HG02763 (cell line): ENCODE data around the gene SH3PXD2B.
"Not testable (repeated sequence)": the region's sequence is repeated elsewhere in the genome, so short reads cannot be mapped to it uniquely, and the experiment has no call there.

Source experiments
- ATAC-seq: cut with Tn5 transposase; IDR thresholded peaks from one replicate; pipeline ENCODE4 v1.9.1; 2021; ENCODE audit warnings: mild to moderate bottlenecking, moderate library complexity; ENCODE audit not compliant: unreplicated experiment

The SH3PXD2B gene

GRCh38 chr5:172420235-172420939 lies 33.9 kb downstream of the SH3PXD2B start:
- ATAC-seq, result no peak

DNA sequence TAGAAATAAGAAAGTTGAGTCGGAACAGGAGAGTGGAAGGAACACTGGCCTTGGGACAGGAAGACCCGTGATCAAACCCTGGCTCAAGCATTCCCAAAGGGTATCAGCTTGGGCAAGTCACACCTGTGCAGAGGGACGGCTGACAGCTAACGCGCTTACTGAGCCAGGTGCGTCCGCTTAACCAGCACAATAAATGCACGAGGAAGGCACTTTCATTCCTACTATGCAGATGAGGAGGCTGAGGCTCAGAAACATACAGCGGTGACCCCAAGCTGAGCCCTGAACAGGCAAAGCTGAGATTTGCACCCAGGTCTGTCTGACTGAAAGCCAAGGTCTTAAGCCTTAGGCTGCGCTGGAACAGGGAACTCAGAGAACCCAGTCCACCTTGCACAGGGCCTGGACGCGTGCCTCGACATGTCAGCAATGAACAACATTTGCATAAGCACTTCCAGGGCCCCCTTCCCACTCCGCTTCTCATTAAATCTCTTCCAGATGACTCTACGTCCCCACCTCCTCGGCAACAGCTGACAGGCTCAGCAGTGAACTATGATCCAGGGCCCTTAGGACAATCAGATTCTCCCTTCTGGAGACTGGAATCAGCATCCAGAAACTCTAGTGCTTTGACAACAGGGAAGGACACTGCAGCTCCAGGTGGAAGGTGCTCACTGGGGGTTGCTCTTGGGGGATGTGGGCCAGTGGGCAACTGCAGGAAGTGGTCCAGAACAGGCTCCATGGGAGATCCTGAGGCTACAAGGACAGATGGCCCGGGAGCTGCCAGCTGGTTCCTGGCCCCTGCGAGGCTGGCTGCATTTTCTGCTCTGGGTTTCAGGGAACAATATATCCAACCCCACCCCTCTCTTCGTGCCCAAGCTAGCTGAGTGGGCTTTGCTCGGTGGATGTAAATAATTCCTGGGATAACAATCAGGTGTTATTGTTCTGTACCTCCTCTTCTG lies 35.2 kb downstream of the SH3PXD2B start:
- ATAC-seq, result no peak

GRCh38 chr5:172417983-172418630 lies 36.2 kb downstream of the SH3PXD2B start:
- ATAC-seq, result no peak

DNA sequence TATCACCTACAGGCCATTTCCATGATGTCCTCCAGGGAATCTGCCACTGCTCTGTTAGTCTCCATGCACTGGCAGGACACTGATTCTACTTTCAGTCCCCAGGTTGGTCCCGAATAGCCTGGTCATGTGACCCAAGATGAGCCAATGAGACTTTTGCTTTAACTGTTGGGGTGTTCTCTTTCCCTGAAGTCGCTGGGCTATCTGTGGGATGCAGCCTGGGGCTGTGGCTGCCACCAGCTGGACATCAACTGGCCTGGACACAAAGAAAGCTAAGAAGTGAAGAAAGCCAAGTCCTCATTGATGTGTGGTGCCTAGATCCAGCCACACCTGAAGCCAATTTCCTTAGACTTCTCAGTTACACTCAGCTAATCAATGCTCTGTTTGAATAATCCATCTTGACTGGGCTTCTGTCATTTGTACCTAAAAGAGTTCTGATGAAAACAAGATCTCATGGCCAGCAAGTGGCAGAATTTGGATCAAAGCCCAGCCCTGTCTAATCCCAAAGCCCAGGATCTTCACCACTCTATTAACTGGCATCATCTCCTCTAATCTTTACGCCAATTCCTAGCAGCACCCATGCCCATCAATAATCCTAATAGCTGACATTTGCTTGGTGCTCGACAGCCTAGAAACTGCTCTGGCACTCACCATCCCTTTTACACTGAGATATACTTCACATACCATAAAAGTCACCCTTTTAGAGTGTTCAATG lies 37.0 kb downstream of the SH3PXD2B start:
- no peak for ATAC-seq

GRCh38 chr5:172415362-172416275 lies 38.7 kb downstream of the SH3PXD2B start:
- ATAC-seq, result no peak

DNA sequence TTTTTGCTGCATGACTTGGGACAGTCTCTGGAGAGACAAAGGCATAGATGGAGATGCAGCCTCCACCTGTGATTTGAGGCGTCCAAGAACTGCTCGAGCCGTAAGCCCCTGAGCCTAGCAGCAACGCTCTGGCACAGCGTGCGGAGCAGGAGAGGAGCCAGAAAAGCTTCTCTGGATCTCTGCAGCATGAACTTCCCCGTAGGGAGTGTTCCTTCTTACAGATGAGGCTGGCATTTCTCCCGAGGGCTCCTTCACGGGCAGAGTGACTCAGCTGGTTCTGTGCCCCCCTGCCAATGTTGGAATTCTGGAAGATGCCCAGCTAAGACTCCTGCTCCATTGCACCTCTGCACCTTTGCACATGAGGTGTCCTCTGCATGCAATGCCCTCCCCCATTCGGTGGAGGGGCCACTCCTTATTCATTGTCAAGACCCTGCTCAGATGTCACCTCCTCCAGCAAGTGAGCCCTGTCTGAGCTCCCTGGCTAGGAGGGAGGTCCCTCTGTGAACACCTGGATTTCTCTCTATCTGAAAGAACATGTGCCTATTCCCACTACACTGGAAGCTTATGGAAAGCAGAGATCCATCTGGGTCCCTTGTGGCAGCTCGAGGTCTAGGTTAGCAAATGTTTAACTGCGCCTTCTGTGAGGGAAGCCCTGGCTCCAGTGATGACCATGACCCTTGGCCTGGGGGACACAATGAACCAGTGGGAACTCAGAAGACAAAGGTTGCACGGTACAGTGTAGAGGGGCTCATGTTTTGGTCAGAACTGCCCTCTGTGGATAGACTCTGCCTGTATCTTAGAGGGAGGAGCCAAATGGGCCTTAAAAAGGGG lies 39.6 kb downstream of the SH3PXD2B start:
- ATAC-seq, result no peak

DNA sequence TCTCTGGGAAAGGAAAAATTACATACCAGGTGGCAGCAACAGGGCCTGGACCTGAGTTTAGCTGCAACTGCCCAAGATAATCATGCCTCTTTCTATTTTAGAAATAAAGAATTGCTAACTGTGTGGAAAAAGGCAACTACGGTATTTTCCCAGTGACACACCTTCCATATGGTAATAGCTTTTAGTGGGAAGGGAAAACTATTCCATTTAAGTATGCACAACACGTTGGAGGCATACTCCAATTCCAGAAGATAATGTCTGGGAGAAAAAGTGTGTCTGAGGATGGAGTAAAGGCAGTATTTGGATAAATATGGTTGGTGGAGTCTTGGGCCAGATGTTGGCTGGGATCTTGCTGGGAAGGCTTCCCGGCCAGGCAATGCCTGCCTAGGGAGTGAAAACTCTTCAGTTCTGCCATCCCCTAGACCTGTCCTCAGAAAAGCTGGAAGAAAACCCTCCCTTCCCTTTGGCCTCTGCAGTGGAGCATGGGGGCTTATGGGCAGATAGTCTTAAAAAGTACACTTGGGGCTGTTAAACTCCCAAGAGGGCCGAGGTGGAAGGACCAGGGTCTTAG lies 40.6 kb downstream of the SH3PXD2B start:
- ATAC-seq, result no peak

- no peak for ATAC-seq
Measured at GRCh38 chr5:172412724-172413286, 41.5 kb downstream of the SH3PXD2B start.

DNA sequence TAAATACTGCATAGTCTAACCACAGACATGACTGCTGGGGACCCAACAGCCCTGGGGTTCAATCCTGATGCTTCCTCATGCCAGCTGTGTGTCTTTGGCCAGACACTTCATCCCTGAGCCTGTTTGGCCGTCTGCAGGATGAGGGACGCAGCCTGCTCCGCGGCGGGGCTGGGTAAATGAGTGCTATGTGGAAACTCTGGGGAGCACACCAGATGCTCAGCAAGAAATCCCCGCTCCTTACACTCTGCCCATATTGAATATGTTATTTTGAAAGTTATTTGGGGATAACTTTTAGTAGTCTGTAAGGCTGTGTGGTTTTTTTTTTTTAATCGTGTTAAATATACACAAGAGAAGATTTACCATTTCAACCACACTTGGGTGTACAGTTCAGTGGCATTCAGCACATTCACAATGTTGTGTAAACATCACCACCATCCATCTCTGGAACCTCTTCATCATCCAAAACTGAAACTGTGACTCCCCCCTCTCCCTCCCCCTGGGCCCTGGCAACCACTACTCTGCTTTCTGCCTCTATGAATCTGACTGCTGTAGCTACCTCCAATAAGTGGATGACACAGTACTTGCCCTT lies 42.7 kb downstream of the SH3PXD2B start:
- ATAC-seq, result no peak

GRCh38 chr5:172410662-172411483 lies 43.5 kb downstream of the SH3PXD2B start:
- ATAC-seq, result no peak

- no peak for ATAC-seq
Measured at GRCh38 chr5:172410160-172410559, 44.2 kb downstream of the SH3PXD2B start.

GRCh38 chr5:172409477-172409876 lies 44.8 kb downstream of the SH3PXD2B start:
- ATAC-seq, result not testable (repeated sequence)

GRCh38 chr5:172407822-172408221 lies 46.5 kb downstream of the SH3PXD2B start:
- no peak for ATAC-seq

GRCh38 chr5:172407241-172407691 lies 47.1 kb downstream of the SH3PXD2B start:
- ATAC-seq, result no peak

DNA sequence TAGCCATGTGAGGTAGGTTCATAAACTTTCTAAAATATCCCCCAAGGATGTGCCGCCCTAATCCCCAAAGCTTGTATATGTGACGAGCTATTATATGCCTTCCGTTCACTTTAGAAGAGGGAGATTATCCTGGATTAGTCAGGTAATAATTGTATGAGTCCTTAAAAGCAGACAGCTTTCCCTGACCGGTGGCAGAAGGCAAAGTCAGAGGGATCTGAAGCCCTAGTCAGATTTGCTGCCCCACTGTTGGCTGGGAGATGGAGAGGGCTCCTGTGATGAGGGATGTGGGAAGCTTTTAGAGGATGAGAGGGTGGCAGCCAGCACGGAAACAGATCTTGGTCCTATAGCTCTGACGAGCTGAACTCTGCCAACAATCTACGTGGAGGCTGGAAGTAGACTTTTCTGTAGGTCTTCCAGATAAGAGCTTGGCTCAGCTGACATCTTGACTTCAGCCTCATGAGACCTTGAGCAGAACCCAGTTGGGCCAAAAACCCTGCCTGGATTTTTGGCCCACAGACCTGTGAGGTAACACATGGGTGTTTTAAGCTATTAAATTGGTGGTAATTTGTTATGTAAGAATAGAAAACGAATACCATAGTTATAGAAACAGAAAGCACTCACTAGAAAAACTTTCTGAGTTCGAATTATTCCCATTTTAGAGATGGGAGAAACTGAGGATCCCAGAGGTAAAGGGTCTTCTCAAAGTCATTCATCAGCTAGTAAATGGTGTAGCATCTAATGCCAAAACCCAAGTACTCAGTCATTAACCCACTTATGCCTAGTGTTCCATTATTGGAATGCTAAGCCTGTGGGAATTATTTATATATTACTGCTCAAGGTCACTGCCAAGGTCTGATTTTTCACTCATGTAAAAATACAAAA lies 48.9 kb downstream of the SH3PXD2B start:
- no peak for ATAC-seq

GRCh38 chr5:172404746-172405145 lies 49.6 kb downstream of the SH3PXD2B start:
- no peak for ATAC-seq
